Measurements from ENCODE around the gene SMS.
"Not testable (repeated sequence)": the region's sequence is repeated elsewhere in the genome, so short reads cannot be mapped to it uniquely, and the experiment has no call there.

The SMS gene

DNA sequence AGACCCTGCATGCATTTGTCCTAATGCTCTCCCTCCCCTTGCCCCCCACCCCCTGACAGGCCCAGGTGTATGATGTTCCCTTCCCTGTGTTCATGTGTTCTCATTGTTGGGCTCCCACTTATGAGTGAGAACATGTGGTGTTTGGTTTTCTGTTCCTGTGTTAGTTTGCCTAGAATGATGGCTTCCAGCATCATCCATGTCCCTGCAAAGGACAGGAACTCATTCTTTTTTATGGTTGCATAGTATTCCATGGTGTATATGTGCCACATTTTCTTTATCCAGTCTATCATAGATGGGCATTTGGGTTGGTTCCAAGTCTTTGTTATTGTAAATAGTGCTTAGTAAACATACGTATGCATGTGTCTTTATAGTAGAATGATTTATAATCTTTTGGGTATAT, 10.0 kb downstream of the SMS start:
- DNase-seq (ENCODE audit: low read depth): not testable (repeated sequence)

GRCh38 chrX:21952624-21953023, 12.1 kb downstream of the SMS start:
- no peak for DNase-seq (ENCODE audit: low read depth)

DNA sequence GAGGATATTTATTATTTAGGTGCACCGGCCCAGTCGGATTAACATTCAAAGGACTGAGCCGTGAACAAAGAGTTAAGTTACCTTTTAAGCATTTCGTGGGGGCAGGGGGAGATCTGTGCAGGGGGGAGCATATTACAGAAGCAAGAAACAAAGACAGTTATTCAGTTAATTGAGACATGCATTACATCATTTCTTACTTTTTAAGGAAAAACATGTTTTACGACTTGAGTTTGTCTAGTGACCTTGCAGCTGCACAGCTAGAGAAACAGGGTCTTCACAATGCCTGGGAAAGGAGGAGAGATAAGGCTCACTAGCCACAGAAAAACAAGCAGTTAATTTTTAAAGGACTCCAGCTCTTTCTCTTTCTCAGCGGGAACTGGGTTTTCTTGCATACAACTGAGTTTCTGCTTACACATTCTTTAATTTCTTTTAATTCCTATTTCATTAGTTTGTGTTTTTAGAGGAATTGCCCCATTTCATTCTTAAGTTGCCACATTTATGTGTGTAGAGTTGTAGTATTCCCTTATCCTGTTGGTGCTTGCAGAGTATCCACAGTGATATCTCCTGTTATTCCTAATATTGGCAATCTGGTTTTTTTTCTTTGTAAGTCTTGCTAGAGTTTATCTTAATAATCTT, 12.8 kb downstream of the SMS start:
- DNase-seq (ENCODE audit: low read depth): not testable (repeated sequence)

GRCh38 chrX:21955403-21956189, 15.1 kb downstream of the SMS start:
- DNase-seq (ENCODE audit: low read depth): no peak

DNA sequence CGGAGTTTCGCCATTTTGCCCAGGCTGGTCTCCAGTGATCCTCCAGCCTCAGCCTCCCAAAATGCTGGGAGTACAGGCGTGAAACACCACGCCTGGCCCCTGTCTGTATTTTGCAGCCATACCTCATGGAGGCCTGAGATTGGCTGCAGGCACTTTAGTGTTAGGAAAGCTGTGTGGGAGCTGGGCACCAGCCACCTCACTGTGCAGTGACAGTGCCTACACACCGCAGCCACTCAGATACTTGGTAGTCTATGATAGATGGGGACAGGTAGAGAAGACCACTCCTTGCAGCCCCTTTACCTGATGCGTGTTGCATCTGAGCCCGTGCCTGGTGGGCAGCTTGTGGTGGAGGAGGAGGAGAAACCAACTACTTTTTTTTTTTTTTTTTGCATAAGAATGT, 16.3 kb downstream of the SMS start:
- DNase-seq (ENCODE audit: low read depth): no peak

DNA sequence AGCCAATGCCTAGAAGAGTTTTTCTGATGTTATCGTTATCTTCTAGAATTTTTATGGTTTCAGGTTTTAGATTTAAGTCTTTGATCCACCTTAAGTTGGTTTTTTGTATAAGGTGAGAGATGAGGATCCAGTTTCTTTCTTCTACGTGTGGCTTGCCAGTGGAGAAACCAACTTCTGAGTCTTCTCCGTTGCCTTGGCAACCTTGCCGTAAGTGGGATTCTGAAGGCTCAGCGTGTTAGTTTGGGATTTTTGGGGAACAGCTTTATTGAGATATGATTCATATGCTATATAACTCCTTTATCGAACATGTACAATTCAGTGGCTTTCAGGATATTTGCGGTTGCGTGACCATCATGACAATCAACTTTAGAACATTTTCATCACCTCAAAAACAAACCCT, 17.7 kb downstream of the SMS start:
- no peak for DNase-seq (ENCODE audit: low read depth)

DNA sequence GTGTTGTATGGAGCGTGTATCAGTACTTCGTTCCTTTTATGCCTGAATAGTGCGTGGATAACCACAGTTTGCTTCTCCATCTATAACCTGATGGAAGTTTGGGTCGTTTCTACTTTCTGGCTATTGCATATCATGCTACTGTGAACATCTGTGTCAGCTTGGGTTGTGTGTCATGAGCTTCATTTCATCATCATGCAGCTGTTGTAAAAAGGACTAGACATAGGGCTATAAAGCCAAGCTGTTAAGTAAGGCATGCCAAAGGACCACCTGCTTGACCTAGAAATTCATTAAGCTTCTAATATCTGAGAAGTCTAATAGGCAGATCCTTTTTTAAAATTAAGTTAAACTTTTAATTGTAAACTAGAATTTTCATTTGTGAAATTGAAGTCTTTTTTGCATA, 18.4 kb downstream of the SMS start:
- no peak for DNase-seq (ENCODE audit: low read depth)

GRCh38 chrX:21959362-21960051, 19.0 kb downstream of the SMS start:
- DNase-seq (ENCODE audit: low read depth): no peak

GRCh38 chrX:21960569-21961541, 20.3 kb downstream of the SMS start:
- no peak for DNase-seq (ENCODE audit: low read depth)

- DNase-seq (ENCODE audit: low read depth): no peak
Observed at GRCh38 chrX:21962361-21962760, 21.9 kb downstream of the SMS start.

DNA sequence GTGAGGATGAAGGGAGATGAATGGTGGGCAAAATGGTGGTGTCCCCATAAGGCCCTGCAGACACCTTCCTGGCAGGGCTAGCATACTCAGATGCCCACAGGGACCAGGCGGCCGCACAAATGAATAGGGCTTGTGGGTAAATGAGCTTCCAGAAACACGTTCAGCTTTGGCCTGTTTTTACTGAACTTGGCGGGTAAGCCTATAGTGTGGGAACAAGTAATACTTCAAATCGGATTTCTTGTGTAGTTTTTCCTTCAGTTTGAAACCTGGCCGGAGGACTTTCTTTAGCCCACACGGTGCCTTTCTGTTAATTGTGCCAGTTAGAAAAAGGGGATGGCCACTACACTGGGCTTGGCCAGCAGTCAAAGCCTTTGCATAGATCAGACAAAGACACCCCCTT, 22.8 kb downstream of the SMS start:
- DNase-seq (ENCODE audit: low read depth): no peak

GRCh38 chrX:21963731-21964405, 23.4 kb downstream of the SMS start:
- DNase-seq (ENCODE audit: low read depth): no peak

DNA sequence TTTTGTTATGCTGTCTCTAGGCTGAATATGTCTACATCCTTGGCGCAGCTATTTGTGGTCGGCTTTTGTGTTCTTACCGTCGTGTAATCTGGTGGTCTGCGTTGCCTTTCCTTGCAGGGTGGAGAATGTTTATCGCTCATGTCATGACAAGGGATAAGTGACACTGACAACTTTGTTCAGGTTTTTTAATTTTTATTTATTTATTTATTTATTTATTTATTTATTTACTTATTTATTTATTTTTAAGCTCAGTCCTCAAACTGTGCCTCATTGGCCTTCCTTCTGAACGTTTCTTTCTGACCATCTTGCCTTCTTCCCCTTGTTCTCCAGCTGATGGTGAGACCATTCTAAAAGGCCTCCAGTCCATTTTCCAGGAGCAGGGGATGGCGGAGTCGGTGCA, 26.4 kb downstream of the SMS start:
- no peak for DNase-seq (ENCODE audit: low read depth)

DNA sequence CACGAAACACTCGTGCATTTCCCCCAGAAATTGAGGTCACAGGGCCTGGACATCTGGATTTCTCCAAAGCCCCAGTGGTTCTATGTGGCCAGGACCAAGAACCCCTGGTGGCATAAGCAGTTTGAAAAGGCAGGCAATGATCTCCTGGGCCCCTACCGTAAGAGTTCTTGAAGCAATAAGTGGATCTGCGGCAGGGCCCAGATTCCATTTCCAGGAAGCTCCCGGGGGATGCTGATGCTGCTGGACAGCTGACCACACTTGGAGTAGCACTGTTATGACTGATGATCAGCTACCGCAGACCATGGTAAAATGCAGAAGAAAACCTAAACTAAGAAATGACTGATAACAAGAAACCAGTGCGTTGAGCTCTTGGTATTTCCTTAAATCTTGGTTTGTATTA, 27.8 kb downstream of the SMS start:
- DNase-seq (ENCODE audit: low read depth): no peak

DNA sequence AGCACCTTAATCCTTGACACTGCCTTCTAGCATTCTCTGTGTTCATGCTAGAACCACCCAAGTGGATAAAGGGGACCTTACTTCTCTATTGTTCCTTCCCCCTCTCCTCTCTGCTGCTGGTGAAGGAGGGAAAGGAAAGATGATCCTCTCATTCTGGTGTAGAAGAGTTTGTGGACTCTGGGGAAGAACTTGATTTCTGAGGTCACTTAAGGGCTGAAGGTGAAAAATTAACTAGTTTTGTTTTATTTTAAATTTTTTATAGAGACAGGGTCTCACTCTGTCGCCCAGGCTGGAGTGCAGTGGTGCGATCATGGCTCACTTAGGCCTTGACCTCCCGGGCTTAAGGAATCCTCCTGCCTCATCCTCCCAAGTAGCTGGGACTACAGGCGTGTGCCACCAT, 29.8 kb downstream of the SMS start:
- no peak for DNase-seq (ENCODE audit: low read depth)

DNA sequence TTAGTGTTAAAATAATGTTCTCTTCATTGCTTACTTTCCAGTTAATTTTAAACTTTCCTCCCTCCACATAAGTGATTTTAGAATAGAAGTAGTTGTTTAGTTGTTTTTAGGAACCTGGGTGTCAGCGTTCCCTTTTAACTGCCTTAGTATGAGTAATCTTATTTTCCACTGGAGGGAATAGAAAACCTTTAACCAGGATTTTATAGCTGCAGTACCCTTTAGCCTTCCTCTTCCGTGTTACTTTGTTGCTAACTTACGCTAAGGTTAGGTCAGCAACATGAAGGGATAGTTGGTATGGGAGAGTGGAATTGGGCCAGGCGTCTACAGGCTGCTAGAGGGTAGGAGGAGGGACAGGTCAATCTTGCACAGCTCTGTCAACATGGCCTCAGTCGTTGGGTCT, 31.5 kb downstream of the SMS start:
- DNase-seq (ENCODE audit: low read depth): no peak

DNA sequence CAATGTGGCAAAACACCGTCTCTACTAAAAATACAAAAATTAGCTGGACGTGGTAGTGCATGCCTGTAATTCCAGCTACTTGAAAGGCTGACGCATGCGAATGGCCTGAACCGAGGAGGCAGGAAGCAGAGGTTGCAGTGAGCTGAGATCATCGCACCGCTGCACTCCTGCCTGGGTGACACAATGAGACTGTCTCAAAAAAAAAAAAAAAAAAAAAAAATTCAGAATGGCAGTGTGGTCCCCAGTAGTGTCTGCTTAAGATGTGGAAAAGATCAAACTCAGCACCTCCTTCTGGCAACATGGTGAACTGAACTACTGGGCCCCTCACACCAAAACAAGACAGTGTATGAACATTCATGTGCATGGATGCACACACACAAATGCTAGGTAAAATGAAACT, 32.2 kb downstream of the SMS start:
- no peak for DNase-seq (ENCODE audit: low read depth)

GRCh38 chrX:21973321-21974010, 33.0 kb downstream of the SMS start:
- no peak for DNase-seq (ENCODE audit: low read depth)

DNA sequence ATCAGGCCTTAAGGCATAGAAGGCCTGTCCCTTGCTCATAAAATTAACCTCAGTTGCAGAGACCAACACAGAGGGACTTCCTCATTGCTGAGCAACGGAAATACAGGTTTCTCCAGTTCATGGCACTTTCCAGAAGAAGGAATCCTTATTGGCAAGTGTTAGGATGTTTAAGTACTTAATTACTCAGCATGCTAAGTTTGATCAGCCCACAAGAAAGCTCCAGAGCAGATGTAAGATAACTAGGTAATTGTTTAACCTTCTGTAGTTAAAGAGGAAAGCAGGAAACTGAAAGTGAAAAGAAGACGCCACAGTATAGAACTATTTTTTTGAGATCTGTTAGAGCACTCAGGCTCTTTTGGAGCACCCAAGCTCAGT, 33.5 kb downstream of the SMS start:
- DNase-seq (ENCODE audit: low read depth): no peak

DNA sequence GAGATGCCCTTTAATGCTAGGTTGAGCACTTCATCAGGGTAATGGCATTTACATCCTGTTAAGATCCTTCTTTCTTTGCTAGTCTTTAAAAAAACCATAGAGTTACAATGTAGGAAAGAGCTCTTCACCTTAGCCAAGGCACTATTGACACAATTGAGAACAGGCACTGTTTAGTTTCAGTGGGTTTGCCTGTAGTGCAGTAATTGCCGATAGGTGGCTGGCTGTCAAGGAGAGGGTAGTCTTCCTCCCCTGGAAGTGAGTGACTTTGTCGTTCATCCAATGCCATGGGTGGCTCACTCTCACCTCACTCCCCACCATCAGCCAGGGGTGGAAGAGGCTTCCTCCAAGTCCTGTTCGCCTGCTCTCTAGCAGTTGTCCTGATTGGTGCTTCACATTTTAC, 34.7 kb downstream of the SMS start:
- no peak for DNase-seq (ENCODE audit: low read depth)

DNA sequence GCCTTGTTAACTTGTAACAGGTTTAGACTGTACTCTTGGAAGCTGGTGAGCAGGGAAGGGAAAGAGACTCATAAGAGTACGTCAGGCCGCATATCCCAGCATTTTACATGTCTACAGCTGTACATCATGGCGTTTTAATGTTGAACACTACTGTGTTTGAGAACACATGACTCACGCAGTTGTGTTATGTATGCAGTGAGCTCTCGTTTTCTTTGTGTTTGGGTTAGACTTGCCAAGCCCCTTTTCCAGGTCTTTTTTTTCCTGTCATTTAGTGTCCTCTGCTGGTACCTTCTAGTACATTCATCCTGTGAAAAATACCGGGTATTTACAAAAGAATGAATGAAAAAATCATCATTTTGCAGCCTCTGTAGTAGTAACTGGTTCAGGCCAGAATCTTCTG, 35.3 kb downstream of the SMS start:
- no peak for DNase-seq (ENCODE audit: low read depth)

Measured in HS-27A (cell line).